Upper lobe of right lung (tissue), 1 donor: ENCODE results near the gene GPR63. TPM values are rescaled to one million over a fixed set of nuclear protein-coding genes. Genes with fewer than 3 reads are reported as not detected.

Experiments
- ATAC-seq: fragments of 200-7000 bp; cut with Tn5 transposase; one replicate; pipeline ENCODE4 v1.9.1; 2020; ENCODE audit warnings: mild to moderate bottlenecking, moderate library complexity
- DNase-seq: peaks from one replicate; pipeline ENCODE4 v3.0.0-alpha.2; 2020
- H3K27ac ChIP-seq: fragments of 200-600 bp; one replicate; pipeline ENCODE4 v1.8.0; 2022
- H3K27me3 ChIP-seq: fragments of 200-600 bp; one replicate; pipeline ENCODE4 v1.8.0; 2022; ENCODE audit warnings: mild to moderate bottlenecking
- H3K36me3 ChIP-seq: fragments of 200-600 bp; one replicate; pipeline ENCODE4 v1.8.0; 2022
- H3K4me1 ChIP-seq: fragments of 200-600 bp; one replicate; pipeline ENCODE4 v1.8.0; 2022
- H3K4me3 ChIP-seq: fragments of 200-600 bp; one replicate; pipeline ENCODE4 v1.8.0; 2022; ENCODE audit warnings: mild to moderate bottlenecking
- H3K9me3 ChIP-seq: fragments of 200-600 bp; one replicate; pipeline ENCODE4 v1.8.0; 2022
- CTCF ChIP-seq: fragments of 200-600 bp; IDR thresholded peaks from one replicate; pipeline ENCODE4 v1.8.0; 2022; ENCODE audit warnings: antibody characterized with exemption
- intact Hi-C: fragments of 100-400 bp; cut with DNase I; formaldehyde crosslinking; loops from one replicate; pipeline ENCODE4 v1.11.0; 2022
- total RNA-seq: library from RNA; stranded (reverse); fragmentation: NEBNext Ultra II Directional; extraction: Animal tissue kit (Norgen Biotek cat#: 25700); gene quantifications from one replicate; pipeline ENCODE4 v1.2.1, GENCODE V29; 2021
- donor health status: DM: no; HTN: yes; CAD: no; lungs with severe emphysema.

The GPR63 gene
- total RNA-seq, 1 donor from 2014 or later = 0.55 TPM

GRCh38 chr6:96853083-96853482 is 15.8 kb upstream of the GPR63 start:
- no peaks in the 10 kb centered on the region for H3K27me3 ChIP-seq
- no peaks in the 10 kb centered on the region for H3K36me3 ChIP-seq
- no peak for TF ChIP-seq CTCF
- ATAC-seq (no peak), DNase-seq (no peak)
- no peak overlapping the region for H3K4me3 ChIP-seq
- no peaks in the 10 kb centered on the region for H3K4me1 ChIP-seq
- no peak overlapping the region for H3K27ac ChIP-seq
- H3K9me3 ChIP-seq = no peaks in the 10 kb centered on the region
- intact Hi-C loops = no loop called here

DNA sequence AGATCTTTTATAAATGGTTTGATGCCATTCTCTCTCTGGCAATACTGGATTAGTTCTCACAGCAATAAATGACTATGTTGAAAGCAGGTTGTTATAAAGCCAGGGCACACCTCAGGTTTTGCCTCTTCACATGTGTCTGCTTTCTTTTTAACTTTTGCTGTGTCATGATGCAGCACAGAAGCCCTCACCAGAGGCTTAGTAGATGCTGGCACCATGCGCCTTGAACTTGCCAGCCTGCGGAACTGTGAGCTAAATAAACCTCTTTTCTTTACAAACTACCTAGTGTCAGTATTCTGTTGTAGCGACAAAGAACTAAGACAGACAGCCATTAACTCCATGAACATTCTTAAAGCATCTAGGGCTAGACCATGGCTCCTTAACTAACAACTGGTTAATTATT is 15.3 kb upstream of the GPR63 start:
- no peaks in the 10 kb centered on the region for H3K27me3 ChIP-seq
- no peak for TF ChIP-seq CTCF
- no peaks in the 10 kb centered on the region for H3K36me3 ChIP-seq
- H3K4me3 ChIP-seq = no peak overlapping the region
- DNase-seq (no peak), ATAC-seq (no peak)
- no peaks in the 10 kb centered on the region for H3K4me1 ChIP-seq
- intact Hi-C loops = no loop called here
- H3K9me3 ChIP-seq = no peaks in the 10 kb centered on the region
- H3K27ac ChIP-seq = no peak overlapping the region

GRCh38 chr6:96851858-96852257 is 14.6 kb upstream of the GPR63 start:
- intact Hi-C loops = no loop called here
- no peak for TF ChIP-seq CTCF
- DNase-seq = no peak
- Histone ChIP-seq H3K27me3 (no peaks in the 10 kb centered on the region), H3K27ac (no peak overlapping the region), H3K9me3 (no peaks in the 10 kb centered on the region), H3K36me3 (no peaks in the 10 kb centered on the region), H3K4me1 (no peaks in the 10 kb centered on the region), H3K4me3 (no peak overlapping the region)
- no peak for ATAC-seq

- no peaks in the 10 kb centered on the region for H3K4me1 ChIP-seq
- no peaks in the 10 kb centered on the region for H3K36me3 ChIP-seq
- no peaks in the 10 kb centered on the region for H3K9me3 ChIP-seq
- no peak for ATAC-seq
- no peak for TF ChIP-seq CTCF
- DNase-seq = no peak
- H3K4me3 ChIP-seq = no peak overlapping the region
- H3K27me3 ChIP-seq = no peaks in the 10 kb centered on the region
- no peak overlapping the region for H3K27ac ChIP-seq
- intact Hi-C loops = no loop called here
Observed at GRCh38 chr6:96849615-96850014, 12.3 kb upstream of the GPR63 start.

GRCh38 chr6:96844530-96844929 is 7.3 kb upstream of the GPR63 start:
- Histone ChIP-seq H3K4me1 (no peaks in the 10 kb centered on the region), H3K9me3 (no peaks in the 10 kb centered on the region), H3K27me3 (no peaks in the 10 kb centered on the region), H3K27ac (no peak overlapping the region), H3K36me3 (no peaks in the 10 kb centered on the region), H3K4me3 (no peak overlapping the region)
- TF ChIP-seq CTCF = no peak
- no peak for DNase-seq
- no peak for ATAC-seq
- intact Hi-C loops = no loop called here

DNA sequence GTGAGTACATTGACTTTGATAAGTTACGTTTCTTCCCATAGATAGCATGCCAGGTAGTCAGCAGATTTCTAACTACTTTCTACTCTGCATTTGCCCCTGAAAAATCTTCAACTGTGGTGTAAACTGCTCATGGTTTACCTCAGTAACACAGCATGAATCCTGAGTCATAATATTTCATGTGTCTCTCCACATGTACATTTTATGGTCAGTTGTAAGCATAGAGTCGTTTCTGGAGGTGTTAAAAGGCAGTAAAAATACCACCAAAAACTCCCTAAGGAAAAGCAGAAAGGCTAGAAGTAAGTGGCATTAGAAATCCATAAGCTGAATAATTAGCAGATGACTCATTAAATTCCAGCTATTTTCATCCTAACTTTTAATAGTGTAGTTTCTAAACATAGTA is 4.1 kb upstream of the GPR63 start:
- intact Hi-C loops = no loop called here
- no peak overlapping the region for H3K4me3 ChIP-seq
- no peaks in the 10 kb centered on the region for H3K27me3 ChIP-seq
- DNase-seq (no peak), ATAC-seq (no peak)
- no peaks in the 10 kb centered on the region for H3K9me3 ChIP-seq
- H3K4me1 ChIP-seq = peaks cover 10% of the 10 kb centered on the region
- no peaks in the 10 kb centered on the region for H3K36me3 ChIP-seq
- no peak overlapping the region for H3K27ac ChIP-seq
- TF ChIP-seq CTCF = no peak
